ENCODE results near the gene MAP2K3. TPM values are rescaled to one million over a fixed set of nuclear protein-coding genes. Genes with fewer than 3 reads are reported as not detected.

Gene MAP2K3
- total RNA-seq (2014; rRNA removed; shearing (Covaris generic)), result 35.2 and 37.9 TPM in 2 replicates

- peak; percentile 100 for DNase-seq (ENCODE audit: low spot score)
- in situ Hi-C loops (cut with HindIII; ENCODE audit: low sequenced_read_pairs), result no loop called here
These were observed at the start of gene MAP2K3 for GRCh38 chr17:21284319-21285163. MAP2K3 (plus strand) TSS chr17:21284711; CDS start chr17:21284921, 210 bp downstream.

- in situ Hi-C loops (cut with HindIII; ENCODE audit: low sequenced_read_pairs), result no loop called here
These were observed 48.6 kb upstream of the MAP2K3 start for GRCh38 chr17:21235921-21236320.

GRCh38 chr17:21239680-21240368, 44.7 kb upstream of the MAP2K3 start:
- DNase-seq (ENCODE audit: low spot score), result peak; percentile 23
- in situ Hi-C loops (cut with HindIII; ENCODE audit: low sequenced_read_pairs), result no loop called here

More at GRCh38 chr17:21235921-21236320, 48.6 kb upstream of the MAP2K3 start:
- no peak for DNase-seq (ENCODE audit: low spot score)

- in situ Hi-C loops (cut with HindIII; ENCODE audit: low sequenced_read_pairs), result no loop called here
- DNase-seq (ENCODE audit: low spot score), result no peak
These were observed 44.0 kb upstream of the MAP2K3 start for GRCh38 chr17:21240369-21241055.

GRCh38 chr17:21241564-21241963, 42.9 kb upstream of the MAP2K3 start:
- no peak for DNase-seq (ENCODE audit: low spot score)
- in situ Hi-C loops (cut with HindIII; ENCODE audit: low sequenced_read_pairs), result no loop called here

GRCh38 chr17:21242026-21242697, 42.3 kb upstream of the MAP2K3 start:
- in situ Hi-C loops (cut with HindIII; ENCODE audit: low sequenced_read_pairs), result no loop called here
- DNase-seq (ENCODE audit: low spot score), result no peak

- in situ Hi-C loops (cut with HindIII; ENCODE audit: low sequenced_read_pairs), result no loop called here
- DNase-seq (ENCODE audit: low spot score), result no peak
These were observed 41.6 kb upstream of the MAP2K3 start for GRCh38 chr17:21242780-21243515.

GRCh38 chr17:21243516-21244303, 40.8 kb upstream of the MAP2K3 start:
- in situ Hi-C loops (cut with HindIII; ENCODE audit: low sequenced_read_pairs), result no loop called here
- no peak for DNase-seq (ENCODE audit: low spot score)

GRCh38 chr17:21245639-21246084, 38.8 kb upstream of the MAP2K3 start:
- in situ Hi-C loops (cut with HindIII; ENCODE audit: low sequenced_read_pairs), result no loop called here
- DNase-seq (ENCODE audit: low spot score), result no peak

GRCh38 chr17:21246698-21247097, 37.8 kb upstream of the MAP2K3 start:
- in situ Hi-C loops (cut with HindIII; ENCODE audit: low sequenced_read_pairs), result no loop called here
- no peak for DNase-seq (ENCODE audit: low spot score)

- DNase-seq (ENCODE audit: low spot score), result no peak
- in situ Hi-C loops (cut with HindIII; ENCODE audit: low sequenced_read_pairs), result no loop called here
These were observed 36.8 kb upstream of the MAP2K3 start for GRCh38 chr17:21247552-21248258.

GRCh38 chr17:21248500-21248899, 36.0 kb upstream of the MAP2K3 start:
- DNase-seq (ENCODE audit: low spot score), result no peak
- in situ Hi-C loops (cut with HindIII; ENCODE audit: low sequenced_read_pairs), result no loop called here

GRCh38 chr17:21249086-21249795, 35.3 kb upstream of the MAP2K3 start:
- DNase-seq (ENCODE audit: low spot score), result no peak
- in situ Hi-C loops (cut with HindIII; ENCODE audit: low sequenced_read_pairs), result no loop called here

GRCh38 chr17:21249920-21250703, 34.4 kb upstream of the MAP2K3 start:
- DNase-seq (ENCODE audit: low spot score), result peak; percentile 23
- in situ Hi-C loops (cut with HindIII; ENCODE audit: low sequenced_read_pairs), result no loop called here

GRCh38 chr17:21250854-21251253, 33.7 kb upstream of the MAP2K3 start:
- DNase-seq (ENCODE audit: low spot score), result peak; percentile 15
- in situ Hi-C loops (cut with HindIII; ENCODE audit: low sequenced_read_pairs), result no loop called here
